H54 (cell line): ENCODE results near the gene NR5A2.

Experiments used
- DNase-seq: peaks from one replicate; pipeline ENCODE4 v3.0.0; 2011; ENCODE audit warnings: low spot score, mixed read lengths; ENCODE audit not compliant: insufficient read length
- FAIRE-seq: peaks from 3 replicates; lab custom pipeline; 2011; peaks lifted over from hg19 to GRCh38; lab: Jason Lieb, UNC
- POLR2A ChIP-seq: IDR thresholded peaks from 2 replicates; pipeline ENCODE4 v1.6.1; 2011; ENCODE audit warnings: low read depth, mild to moderate bottlenecking, low read length

The NR5A2 gene

GRCh38 chr1:200039849-200040474 lies 12.5 kb downstream of the NR5A2 start:
- no peak for FAIRE-seq
- no peak for DNase-seq

GRCh38 chr1:200040481-200041138 lies 13.1 kb downstream of the NR5A2 start:
- no peak for DNase-seq
- no peak for TF ChIP-seq POLR2A
- no peak for FAIRE-seq

More at GRCh38 chr1:200039849-200040474, 12.5 kb downstream of the NR5A2 start:
- no peak for TF ChIP-seq POLR2A

- no peak for TF ChIP-seq POLR2A
- DNase-seq (no peak), FAIRE-seq (no peak)
Measured at GRCh38 chr1:200041337-200042118, 14.0 kb downstream of the NR5A2 start.

DNA sequence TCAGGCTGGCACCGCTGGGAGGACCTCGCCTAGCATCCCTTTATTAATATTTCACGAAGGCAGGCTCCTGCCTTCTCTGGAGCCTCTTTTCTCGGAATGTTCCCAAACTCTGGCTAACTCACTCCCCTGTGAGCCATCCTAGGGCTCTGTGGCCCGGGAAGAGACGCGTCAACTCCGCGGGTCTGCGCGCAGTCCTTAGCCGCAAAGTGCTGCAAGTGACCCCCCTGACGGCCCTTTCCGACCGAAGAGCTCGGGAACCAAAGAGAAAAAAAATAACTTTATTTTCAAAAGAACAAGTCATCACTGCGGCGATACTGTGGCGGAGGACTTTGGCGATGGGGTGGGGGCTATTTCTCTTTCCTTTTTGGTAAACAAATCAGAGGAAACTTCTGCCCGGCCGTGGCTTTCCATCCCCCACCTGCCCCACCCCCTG lies 14.6 kb downstream of the NR5A2 start:
- FAIRE-seq (no peak), DNase-seq (no peak)
- no peak for TF ChIP-seq POLR2A

GRCh38 chr1:200042552-200043335 lies 15.2 kb downstream of the NR5A2 start:
- no peak for DNase-seq
- no peak for FAIRE-seq
- TF ChIP-seq POLR2A, result no peak

GRCh38 chr1:200043336-200043668 lies 15.8 kb downstream of the NR5A2 start:
- no peak for TF ChIP-seq POLR2A
- no peak for DNase-seq
- FAIRE-seq, result no peak

- no peak for DNase-seq
- no peak for TF ChIP-seq POLR2A
- FAIRE-seq, result no peak
Measured at GRCh38 chr1:200046115-200046514, 18.6 kb downstream of the NR5A2 start.

GRCh38 chr1:200048244-200048643 lies 20.7 kb downstream of the NR5A2 start:
- TF ChIP-seq POLR2A, result no peak
- FAIRE-seq, result no peak
- no peak for DNase-seq

GRCh38 chr1:200049810-200050209 lies 22.3 kb downstream of the NR5A2 start:
- DNase-seq (no peak), FAIRE-seq (no peak)
- TF ChIP-seq POLR2A, result no peak

DNA sequence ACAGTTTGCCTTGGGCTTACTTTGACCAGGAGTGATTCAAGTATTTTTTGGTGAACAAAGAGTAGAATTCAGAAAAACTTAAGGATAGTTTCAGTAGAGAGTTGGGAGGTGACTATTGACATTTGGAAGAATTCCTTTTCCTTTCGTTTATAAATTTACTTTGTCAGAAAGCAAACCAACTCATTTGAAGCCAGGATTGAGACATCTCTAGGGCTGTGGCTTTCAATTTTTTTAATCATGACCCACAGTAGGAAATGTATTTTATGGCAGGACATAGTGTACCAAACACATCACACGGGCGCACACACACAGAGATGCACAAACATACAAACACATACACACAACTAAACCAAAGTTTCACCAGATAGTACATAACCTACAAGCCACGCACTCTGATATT lies 24.1 kb downstream of the NR5A2 start:
- no peak for DNase-seq
- no peak for FAIRE-seq
- TF ChIP-seq POLR2A, result no peak

- FAIRE-seq (no peak), DNase-seq (no peak)
- no peak for TF ChIP-seq POLR2A
Measured at GRCh38 chr1:200053091-200053490, 25.6 kb downstream of the NR5A2 start.

- TF ChIP-seq POLR2A, result no peak
- DNase-seq, result no peak
- FAIRE-seq, result no peak
Measured at GRCh38 chr1:200053646-200054045, 26.1 kb downstream of the NR5A2 start.

- DNase-seq, result no peak
- TF ChIP-seq POLR2A, result no peak
- FAIRE-seq, result no peak
Measured at GRCh38 chr1:200058341-200058740, 30.8 kb downstream of the NR5A2 start.

- FAIRE-seq (no peak), DNase-seq (no peak)
- TF ChIP-seq POLR2A, result no peak
Measured at GRCh38 chr1:200062143-200062542, 34.6 kb downstream of the NR5A2 start.
